Measurements from ENCODE around the gene ZNF345. TPM values are rescaled to one million over a fixed set of nuclear protein-coding genes. Genes with fewer than 3 reads are reported as not detected.

The ZNF345 gene
- total and polyA plus RNA-seq, 9 of the 15 experiments (the other 6 are each of a cell fraction or from before 2014, with no cell fraction given), result 0.38 to 1.6 (median 0.65) TPM

- peak in 1 of 2 experiments; percentile 47 for TF ChIP-seq AFF1 (IDR thresholded peaks at IDR 0.05; ENCODE audit: low read depth in 1 of 2, partially characterized antibody in 2 of 2)
- no peak for TF ChIP-seq ETS2 (tag; IDR thresholded peaks at IDR 0.05; ENCODE audit: borderline replicate concordance, poor library complexity, severe bottlenecking)
- TF ChIP-seq ZBTB11 (CRISPR knock-in tag; IDR thresholded peaks at IDR 0.05), result peak in 1 of 3 experiments; percentile 67; a peak in 1 of 6 replicates
- no peak for TF ChIP-seq KAT2B (IDR thresholded peaks at IDR 0.05; ENCODE audit: low read depth, low read length)
- TF ChIP-seq EP300 (IDR thresholded peaks at IDR 0.05; ENCODE audit: low read length), result no peak
- TF ChIP-seq ZNF408 (CRISPR knock-in tag; IDR thresholded peaks at IDR 0.05; ENCODE audit: low read depth), result no peak
- peak; percentile 9; the same call in 1 of the 2 replicates for TF ChIP-seq HMBOX1 (IDR thresholded peaks at IDR 0.05)
- no peak for TF ChIP-seq ATF3 (IDR thresholded peaks at IDR 0.05)
- no peak for TF ChIP-seq ATF3 (CRISPR knock-in tag; conservative IDR thresholded peaks at IDR 0.05)
- peak; percentile 64 for TF ChIP-seq POLR2G (IDR thresholded peaks at IDR 0.05; ENCODE audit: low read depth, low read length)
- TF ChIP-seq PRPF4 (IDR thresholded peaks at IDR 0.05; ENCODE audit: insufficient read depth, low read depth, low read length, poor library complexity, severe bottlenecking), result no peak
- no peak for TF ChIP-seq ZNF551 (CRISPR knock-in tag; IDR thresholded peaks at IDR 0.05)
- 0 out of 2 replicates have a peak, but pooled peaks have one; percentile 21 for TF ChIP-seq ZBTB26 (CRISPR knock-in tag; IDR thresholded peaks at IDR 0.05)
- TF ChIP-seq SMAD2 (IDR thresholded peaks at IDR 0.05; ENCODE audit: low read depth, low read length), result no peak
Measured at GRCh38 chr19:36850559-36851442, at the start of gene ZNF345 (continued).

Measured in K562 (cell line).